Stomach (tissue), 9 donors: ENCODE measurements around the gene SETD1B. TPM values are rescaled to one million over a fixed set of nuclear protein-coding genes. Genes with fewer than 3 reads are reported as not detected.
A peak's percentile ranks its signal among the peaks of the same experiment; 100 is the strongest.

Experiments
- DNase-seq, 2 donors: peaks; one replicate each; pipeline versions ENCODE4 v3.0.0 to v3.0.0-alpha.2; 2013 to 2019
- H3K27ac ChIP-seq, 5 donors: fragments of 200-600 bp in 4 of 5; sonication (generic) in 4 of 5; one replicate each; pipeline ENCODE4 v1.5.1; 2013 to 2019; ENCODE audit warnings: mild to moderate bottlenecking in 1 of 5, moderate library complexity in 1 of 5
- H3K27me3 ChIP-seq, 3 donors: fragments of 200-600 bp; sonication (generic); one replicate each; pipeline ENCODE4 v1.5.1; 2017 to 2019; ENCODE audit warnings: mixed run types in 1 of 3
- H3K36me3 ChIP-seq, 4 donors: fragments of 200-600 bp; sonication (generic); 1 replicate in 3 of 4; 2 replicates in 1 of 4; pipeline ENCODE4 v1.5.1; 2016 to 2019
- H3K4me1 ChIP-seq, 4 donors: fragments of 200-600 bp; sonication (generic); one replicate each; pipeline ENCODE4 v1.5.1; 2016 to 2019
- H3K4me3 ChIP-seq, 4 donors: fragments of 200-600 bp; sonication (generic) in 3 of 4; one replicate each; pipeline ENCODE4 v1.5.1; 2016 to 2019; ENCODE audit warnings: mild to moderate bottlenecking in 1 of 4
- H3K9me3 ChIP-seq, 4 donors: fragments of 200-600 bp; sonication (generic); one replicate each; pipeline ENCODE4 v1.5.1; 2016 to 2019
- CTCF ChIP-seq, 7 experiments: fragments of 450-650 bp in 4 of 7; fragments of 200-600 bp in 3 of 7; sonication (generic) in 3 of 7; IDR thresholded peaks; one replicate each; pipeline ENCODE4 v1.5.1; 2016 to 2019; ENCODE audit warnings: antibody characterized with exemption in 7 of 7, control low read depth in 2 of 7, mild to moderate bottlenecking in 1 of 7
- EP300 ChIP-seq: sonication (generic); formaldehyde crosslinking; IDR thresholded peaks from one replicate; pipeline ENCODE4 v1.6.1; 2017; ENCODE audit warnings: antibody characterized with exemption
- POLR2A ChIP-seq, 4 donors: fragments of 450-650 bp; IDR thresholded peaks; one replicate each; pipeline ENCODE4 v1.6.1; 2016; ENCODE audit warnings: antibody characterized with exemption in 4 of 4, control low read depth in 2 of 4, mild to moderate bottlenecking in 1 of 4, moderate library complexity in 1 of 4
- POLR2AphosphoS5 ChIP-seq, 3 donors: sonication (generic); formaldehyde crosslinking; IDR thresholded peaks; one replicate each; pipeline ENCODE4 v1.6.1; 2016; ENCODE audit warnings: antibody characterized with exemption in 3 of 3
- WGBS, 5 donors: extraction: QIAGEN DNeasy Blood & Tissue Kit in 3 of 5; methylation state at CpG; one replicate each; pipeline versions ENCODE4 v1.1.5 to v1.1.7; 2013 to 2018; 5-methylcytosine and 5-hydroxymethylcytosine counted together
- intact Hi-C: fragments of 100-400 bp; cut with DNase I; formaldehyde crosslinking; loops from one replicate; pipeline ENCODE4 v1.15.1; 2023; ENCODE audit warnings: low total_unique reads
- polyA plus RNA-seq, 3 donors: library from polyadenylated mRNA; stranded (reverse); fragments of 200-250 nt; gene quantifications; one replicate each; pipeline ENCODE4 v1.2.3, GENCODE V29; 2013
- total RNA-seq, 5 donors: library from RNA; depleted of rRNA; stranded (reverse); fragments of >200 nt; gene quantifications; one replicate each; pipeline versions ENCODE4 v1.1.0 to v1.2.3, GENCODE V29; 2014 to 2016
- donor health status: healthy with polysubstance abuse.
- donor health status: Bipolar disorder and iron deficiency.
- donor health status: healthy.

SETD1B gene
- total and polyA plus RNA-seq, 8 donors = 3.2 to 27.5 (median 8.2) TPM

GRCh38 chr12:121776190-121777098, 27.4 kb upstream of the SETD1B start:
- peaks cover 3 to 34% (median 30%) of the 10 kb centered on the region in 4 donors for H3K36me3 ChIP-seq
- DNase-seq = peak; percentile 89 to 90
- H3K27me3 ChIP-seq = no peaks in the 10 kb centered on the region
- TF ChIP-seq CTCF (IDR thresholded peaks at IDR 0.05) (peak in 6 of 7 experiments; percentile 35 to 93 (median 80)), EP300 (no peak), POLR2AphosphoS5 (IDR thresholded peaks at IDR 0.05) (peak in 1 of 3 donors; percentile 38)
- H3K27ac ChIP-seq = peak overlapping the region in 1 of 5 donors; percentile 41
- H3K9me3 ChIP-seq = no peaks in the 10 kb centered on the region
- peaks cover 9 to 30% (median 16%) of the 10 kb centered on the region in 4 donors for H3K4me1 ChIP-seq
- WGBS, 5 donors = 23 to 26% (median 24%) methylated on average over 19 to 24 of the region's 24 CpGs
- no peak overlapping the region for H3K4me3 ChIP-seq
- intact Hi-C loops = loop anchor here (5.0 kb wide), 1 partner anchor 36 kb away; no protein-coding TSS in a partner anchor

GRCh38 chr12:121778567-121779421, 25.0 kb upstream of the SETD1B start:
- Histone ChIP-seq H3K36me3 (peaks cover 3 to 34% (median 30%) of the 10 kb centered on the region in 4 donors), H3K9me3 (no peaks in the 10 kb centered on the region), H3K27me3 (no peaks in the 10 kb centered on the region), H3K4me1 (peaks cover 11 to 38% (median 21%) of the 10 kb centered on the region in 4 donors), H3K4me3 (no peak overlapping the region), H3K27ac (no peak overlapping the region)
- no peak for TF ChIP-seq EP300
- no peak for TF ChIP-seq POLR2A (IDR thresholded peaks at IDR 0.05)
- TF ChIP-seq CTCF (IDR thresholded peaks at IDR 0.05) = no peak
- TF ChIP-seq POLR2AphosphoS5 (IDR thresholded peaks at IDR 0.05) = no peak
- 62 to 73% (median 69%) methylated on average over 15 to 17 of the region's 17 CpGs for WGBS, 5 donors
- no peak for DNase-seq
- intact Hi-C loops = loop anchor here (5.0 kb wide), 1 partner anchor 34 kb away; no protein-coding TSS in a partner anchor

GRCh38 chr12:121779422-121779895, 24.4 kb upstream of the SETD1B start:
- Histone ChIP-seq H3K4me3 (no peak overlapping the region), H3K27me3 (no peaks in the 10 kb centered on the region), H3K4me1 (peaks cover 11 to 45% (median 21%) of the 10 kb centered on the region in 4 donors), H3K27ac (no peak overlapping the region), H3K36me3 (peaks cover 3 to 34% (median 30%) of the 10 kb centered on the region in 4 donors), H3K9me3 (no peaks in the 10 kb centered on the region)
- intact Hi-C loops = loop anchor here (5.0 kb wide), 1 partner anchor 33 kb away; no protein-coding TSS in a partner anchor
- TF ChIP-seq CTCF (IDR thresholded peaks at IDR 0.05) = no peak
- TF ChIP-seq EP300 = no peak
- TF ChIP-seq POLR2AphosphoS5 (IDR thresholded peaks at IDR 0.05) = no peak
- no peak for TF ChIP-seq POLR2A (IDR thresholded peaks at IDR 0.05)
- WGBS, 5 donors = 91 to 95% (median 94%) methylated on average over 12 to 17 of the region's 17 CpGs
- DNase-seq = no peak

GRCh38 chr12:121780429-121780828, 23.4 kb upstream of the SETD1B start:
- peaks cover 11 to 51% (median 25%) of the 10 kb centered on the region in 4 donors for H3K4me1 ChIP-seq
- DNase-seq = no peak
- peaks cover 3 to 34% (median 30%) of the 10 kb centered on the region in 4 donors for H3K36me3 ChIP-seq
- intact Hi-C loops = no loop called here
- H3K27ac ChIP-seq = peak overlapping the region in 1 of 5 donors; percentile 66
- WGBS, 5 donors = 87 to 96% (median 92%) methylated on average over 11 of the region's 11 CpGs
- TF ChIP-seq CTCF (IDR thresholded peaks at IDR 0.05) (no peak), POLR2AphosphoS5 (IDR thresholded peaks at IDR 0.05) (no peak), POLR2A (IDR thresholded peaks at IDR 0.05) (no peak), EP300 (no peak)
- no peak overlapping the region for H3K4me3 ChIP-seq
- H3K9me3 ChIP-seq = no peaks in the 10 kb centered on the region
- no peaks in the 10 kb centered on the region for H3K27me3 ChIP-seq
